ENCODE measurements around the gene ZNF783. TPM values are rescaled to one million over a fixed set of nuclear protein-coding genes. Genes with fewer than 3 reads are reported as not detected.

ZNF783 gene
- polyA plus RNA-seq, 1 donor (not counting 4 experiments of a cell fraction or from before 2014, with no cell fraction given): 4.2 TPM

GRCh38 chr7:149292462-149292823, 30.4 kb downstream of the ZNF783 start:
- no peaks in the 10 kb centered on the region for H3K27me3 ChIP-seq (ENCODE audit: control insufficient read depth, extremely low read depth, insufficient read depth, low read length)
- H3K4me1 ChIP-seq (ENCODE audit: control insufficient read depth, extremely low read depth, insufficient read depth, low read length): no peaks in the 10 kb centered on the region
- dilution Hi-C loops (cut with MboI; ENCODE audit: extremely low pct_ligation_motif_present, low sequenced_read_pairs): no loop called here
- H3K79me2 ChIP-seq (ENCODE audit: control insufficient read depth, insufficient read depth, low read length): no peaks in the 10 kb centered on the region
- no peak overlapping the region for H2AFZ ChIP-seq (ENCODE audit: control insufficient read depth, low read length)
- FAIRE-seq: no peak
- no peaks in the 10 kb centered on the region for H3K9me3 ChIP-seq (ENCODE audit: control insufficient read depth, low read depth, low read length)
- H3K36me3 ChIP-seq (ENCODE audit: control insufficient read depth in 2 of 2, extremely low read depth in 1 of 2, insufficient read depth in 2 of 2, low read length in 2 of 2): peaks cover 0 to 6% of the 10 kb centered on the region in 2 experiments
- no peak overlapping the region for H3K4me3 ChIP-seq (ENCODE audit: control insufficient read depth in 2 of 3, extremely low read depth in 1 of 3, insufficient read depth in 2 of 3, low read depth in 1 of 3, low read length in 3 of 3)
- no peak overlapping the region for H3K27ac ChIP-seq (ENCODE audit: control insufficient read depth, insufficient read depth, low read length)
- no peaks in the 10 kb centered on the region for H3K9me1 ChIP-seq (ENCODE audit: control insufficient read depth, extremely low read depth, insufficient read depth, low read length)
- H3K9ac ChIP-seq (ENCODE audit: control insufficient read depth, extremely low read depth, insufficient read depth, low read length): no peak overlapping the region
- no peak for TF ChIP-seq EZH2 (IDR thresholded peaks at IDR 0.05; ENCODE audit: low read length)
- DNase-seq (ENCODE audit: low read depth, low spot score): no peak
- H3K4me2 ChIP-seq (ENCODE audit: control insufficient read depth, extremely low read depth, insufficient read depth, low read depth, low read length): no peak overlapping the region
- no peaks in the 10 kb centered on the region for H4K20me1 ChIP-seq (ENCODE audit: control insufficient read depth, extremely low read depth, insufficient read depth, low read length)

GRCh38 chr7:149293338-149293737, 31.3 kb downstream of the ZNF783 start:
- Histone ChIP-seq H4K20me1 (ENCODE audit: control insufficient read depth, extremely low read depth, insufficient read depth, low read length) (no peaks in the 10 kb centered on the region), H3K27me3 (ENCODE audit: control insufficient read depth, extremely low read depth, insufficient read depth, low read length) (no peaks in the 10 kb centered on the region), H3K36me3 (ENCODE audit: control insufficient read depth in 2 of 2, extremely low read depth in 1 of 2, insufficient read depth in 2 of 2, low read length in 2 of 2) (peaks cover 0 to 6% of the 10 kb centered on the region in 2 experiments), H3K4me3 (ENCODE audit: control insufficient read depth in 2 of 3, extremely low read depth in 1 of 3, insufficient read depth in 2 of 3, low read depth in 1 of 3, low read length in 3 of 3) (no peak overlapping the region), H3K4me2 (ENCODE audit: control insufficient read depth, extremely low read depth, insufficient read depth, low read depth, low read length) (no peak overlapping the region), H3K9me3 (ENCODE audit: control insufficient read depth, low read depth, low read length) (no peaks in the 10 kb centered on the region), H3K4me1 (ENCODE audit: control insufficient read depth, extremely low read depth, insufficient read depth, low read length) (no peaks in the 10 kb centered on the region), H3K79me2 (ENCODE audit: control insufficient read depth, insufficient read depth, low read length) (no peaks in the 10 kb centered on the region), H3K9ac (ENCODE audit: control insufficient read depth, extremely low read depth, insufficient read depth, low read length) (no peak overlapping the region), H2AFZ (ENCODE audit: control insufficient read depth, low read length) (no peak overlapping the region), H3K27ac (ENCODE audit: control insufficient read depth, insufficient read depth, low read length) (no peak overlapping the region), H3K9me1 (ENCODE audit: control insufficient read depth, extremely low read depth, insufficient read depth, low read length) (no peaks in the 10 kb centered on the region)
- dilution Hi-C loops (cut with MboI; ENCODE audit: extremely low pct_ligation_motif_present, low sequenced_read_pairs): no loop called here
- no peak for TF ChIP-seq EZH2 (IDR thresholded peaks at IDR 0.05; ENCODE audit: low read length)
- TF ChIP-seq CTCF (optimal IDR thresholded peaks at IDR 0.05 in 1 of 3, IDR thresholded peaks at IDR 0.05 in 1 of 3, conservative IDR thresholded peaks at IDR 0.05 in 1 of 3; ENCODE audit: extremely low read depth in 1 of 3, insufficient read depth in 2 of 3, low read length in 3 of 3): no peak
- no peak for FAIRE-seq
- no peak for DNase-seq (ENCODE audit: low read depth, low spot score)

DNA sequence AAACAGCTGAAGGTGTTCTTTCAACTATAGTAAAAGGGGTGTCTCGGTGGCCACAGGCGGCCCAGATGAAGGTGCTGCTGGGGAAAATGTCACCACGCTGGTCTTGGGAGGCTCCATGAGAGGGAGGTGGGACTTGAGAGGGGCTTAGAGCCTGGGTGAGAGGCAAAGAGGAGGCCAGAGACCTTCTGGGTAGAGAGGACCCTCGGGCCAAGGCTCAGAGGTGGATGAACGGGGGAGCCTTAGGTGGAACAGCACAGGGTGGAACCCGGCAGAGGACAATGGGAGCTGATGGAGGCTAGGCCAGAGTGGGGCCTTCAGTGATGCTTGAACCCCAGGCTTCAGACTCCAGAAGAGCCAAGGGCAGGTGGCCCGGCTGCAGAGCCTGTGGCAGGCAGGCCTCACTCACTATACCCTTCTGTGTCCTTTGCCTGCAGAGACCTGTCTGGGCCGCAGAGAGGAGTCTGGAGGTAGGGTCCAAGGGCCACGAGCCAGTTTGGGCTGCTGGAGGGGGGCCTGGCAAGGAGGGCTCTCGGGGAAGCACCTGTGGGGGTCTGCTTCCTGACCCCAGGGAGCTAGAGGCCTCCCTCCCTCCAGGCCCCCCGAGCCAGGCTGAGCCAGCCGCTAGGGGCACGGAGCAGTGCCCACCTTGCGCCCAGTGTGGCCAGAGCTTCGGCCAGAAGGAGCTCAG, 32.1 kb downstream of the ZNF783 start:
- Histone ChIP-seq H3K79me2 (ENCODE audit: control insufficient read depth, insufficient read depth, low read length) (no peaks in the 10 kb centered on the region), H3K27me3 (ENCODE audit: control insufficient read depth, extremely low read depth, insufficient read depth, low read length) (no peaks in the 10 kb centered on the region), H3K36me3 (ENCODE audit: control insufficient read depth in 2 of 2, extremely low read depth in 1 of 2, insufficient read depth in 2 of 2, low read length in 2 of 2) (peaks cover 0 to 6% of the 10 kb centered on the region in 2 experiments), H3K4me3 (ENCODE audit: control insufficient read depth in 2 of 3, extremely low read depth in 1 of 3, insufficient read depth in 2 of 3, low read depth in 1 of 3, low read length in 3 of 3) (no peak overlapping the region), H3K9me3 (ENCODE audit: control insufficient read depth, low read depth, low read length) (no peaks in the 10 kb centered on the region), H3K4me2 (ENCODE audit: control insufficient read depth, extremely low read depth, insufficient read depth, low read depth, low read length) (no peak overlapping the region), H3K9ac (ENCODE audit: control insufficient read depth, extremely low read depth, insufficient read depth, low read length) (no peak overlapping the region), H3K27ac (ENCODE audit: control insufficient read depth, insufficient read depth, low read length) (no peak overlapping the region), H2AFZ (ENCODE audit: control insufficient read depth, low read length) (no peak overlapping the region), H4K20me1 (ENCODE audit: control insufficient read depth, extremely low read depth, insufficient read depth, low read length) (no peaks in the 10 kb centered on the region), H3K9me1 (ENCODE audit: control insufficient read depth, extremely low read depth, insufficient read depth, low read length) (no peaks in the 10 kb centered on the region), H3K4me1 (ENCODE audit: control insufficient read depth, extremely low read depth, insufficient read depth, low read length) (no peaks in the 10 kb centered on the region)
- dilution Hi-C loops (cut with MboI; ENCODE audit: extremely low pct_ligation_motif_present, low sequenced_read_pairs): no loop called here
- DNase-seq (ENCODE audit: low read depth, low spot score): no peak
- no peak for FAIRE-seq
- TF ChIP-seq EZH2 (IDR thresholded peaks at IDR 0.05; ENCODE audit: low read length) (no peak), CTCF (optimal IDR thresholded peaks at IDR 0.05 in 1 of 3, IDR thresholded peaks at IDR 0.05 in 1 of 3, conservative IDR thresholded peaks at IDR 0.05 in 1 of 3; ENCODE audit: extremely low read depth in 1 of 3, insufficient read depth in 2 of 3, low read length in 3 of 3) (no peak)
